Heart right ventricle (tissue), 16 donors: ENCODE measurements around the gene LENEP. TPM values are rescaled to one million over a fixed set of nuclear protein-coding genes. Genes with fewer than 3 reads are reported as not detected.
A peak's percentile ranks its signal among the peaks of the same experiment; 100 is the strongest.

Experiments used
- ATAC-seq, 8 donors: fragments of 200-7000 bp; cut with Tn5 transposase; one replicate each; pipeline ENCODE4 v1.9.1; 2020; ENCODE audit warnings: mild to moderate bottlenecking in 8 of 8, moderate library complexity in 8 of 8, moderate number of reproducible peaks in 1 of 8
- DNase-seq, 2 donors: peaks; one replicate each; pipeline ENCODE4 v3.0.0-alpha.2; 2020
- H3K27ac ChIP-seq, 10 donors: fragments of 200-600 bp; sonication (generic) in 2 of 10; one replicate each; pipeline versions ENCODE4 v1.5.0 to v1.8.0; 2020 to 2022; ENCODE audit warnings: mild to moderate bottlenecking in 3 of 10
- H3K27me3 ChIP-seq, 7 donors: fragments of 200-600 bp; one replicate each; pipeline ENCODE4 v1.8.0; 2021 to 2022; ENCODE audit warnings: mild to moderate bottlenecking in 2 of 7
- H3K36me3 ChIP-seq, 9 donors: fragments of 200-600 bp; sonication (generic) in 1 of 9; one replicate each; pipeline versions ENCODE4 v1.5.0 to v1.8.0; 2020 to 2022; ENCODE audit warnings: mild to moderate bottlenecking in 2 of 9
- H3K4me1 ChIP-seq, 9 donors: fragments of 200-600 bp; sonication (generic) in 1 of 9; one replicate each; pipeline versions ENCODE4 v1.5.0 to v1.8.0; 2020 to 2022; ENCODE audit warnings: mild to moderate bottlenecking in 4 of 9
- H3K4me3 ChIP-seq, 10 donors: fragments of 200-600 bp; sonication (generic) in 2 of 10; one replicate each; pipeline versions ENCODE4 v1.5.0 to v1.8.0; 2020 to 2022; ENCODE audit warnings: mild to moderate bottlenecking in 7 of 10, moderate library complexity in 2 of 10
- H3K9me3 ChIP-seq, 11 donors: fragments of 200-600 bp in 10 of 11; sonication (generic) in 2 of 11; one replicate each; pipeline versions ENCODE4 v1.5.0 to v1.8.0; 2013 to 2022; ENCODE audit warnings: mild to moderate bottlenecking in 2 of 11, control low read depth in 1 of 11, moderate library complexity in 1 of 11
- CTCF ChIP-seq, 9 donors: fragments of 200-600 bp; sonication (generic) in 2 of 9; IDR thresholded peaks; one replicate each; pipeline versions ENCODE4 v1.5.0 to v1.8.0; 2021 to 2022; ENCODE audit warnings: antibody characterized with exemption in 9 of 9, mild to moderate bottlenecking in 5 of 9, moderate library complexity in 1 of 9
- WGBS, 2 donors: extraction: QIAGEN DNeasy Blood & Tissue Kit; methylation state at CpG; one replicate each; pipeline ENCODE4 v1.1.7; 2013; ENCODE audit warnings: inconsistent platforms in 1 of 2; 5-methylcytosine and 5-hydroxymethylcytosine counted together
- intact Hi-C, 10 donors: fragments of 100-400 bp; cut with DNase I; formaldehyde crosslinking; loops; one replicate each; pipeline versions ENCODE4 v1.11.1 to v1.14.2; 2022
- polyA plus RNA-seq, 2 donors: library from polyadenylated mRNA; stranded (reverse); fragments of 200-250 nt; gene quantifications; one replicate each; pipeline ENCODE4 v1.2.3, GENCODE V29; 2013
- total RNA-seq, 10 donors: library from RNA; stranded (reverse); fragmentation: NEBNext Ultra II Directional in 3 of 10; extraction: Animal tissue kit (Norgen Biotek cat#: 25700) in 3 of 10; gene quantifications; one replicate each; pipeline versions ENCODE4 v1.2.1 to v1.2.4, GENCODE V29; 2021 to 2023
- donor health status: Arrhythmogenic right ventricular cardiomyopathy.
- donor health status: ischemic (EF 13 %, LVEDD 7.1; RV severe dilation, severe dysfunction).
- donor health status: healthy with polysubstance abuse.
- donor health status: DM: no; HTN: yes; CAD: no.
- donor health status: DM: no; HTN: no; CAD: no.
- donor health status: ischemic (EF 25% LVEDD 6.9; RV normal size, moderate dysfunction).
- donor health status: ischemic (EF 25% LVEDD 5.7; RV mildly dilated, moderate dysfunction).
- donor health status: healthy.
- donor health status: DM: yes; HTN: yes; CAD: no.
- donor health status: Ischemic cardiomyopathy.
- donor health status: ischemic (EF 35%, LVEDD 5.7; RV mildly dilated, moderate dysfunction).
- donor health status: nonischemic (EF 11% LVEDD 7.7; RV severe dilation, severe dysfunction).
- donor health status: DM: yes; HTN: yes; CAD: no.
- donor health status: PGD.
- donor health status: ischemic (EF 29% LVEDD 5.4; RV normal size, mild dysfunction).
- donor health status: nonischemic (EF 23%, LVEDD 6.1; RV moderate dilation, normal function).

The LENEP gene
- total and polyA plus RNA-seq, 12 donors: not detected

GRCh38 chr1:154996966-154997701 is 3.7 kb downstream of the LENEP start:
- TF ChIP-seq CTCF (IDR thresholded peaks at IDR 0.05): no peak
- DNase-seq: no peak
- H3K27me3 ChIP-seq: no peaks in the 10 kb centered on the region
- H3K4me1 ChIP-seq: peaks cover 8 to 51% (median 18%) of the 10 kb centered on the region in 9 donors
- ATAC-seq: no peak
- H3K27ac ChIP-seq: no peak overlapping the region
- 83 to 85% methylated on average over 15 of the region's 15 CpGs for WGBS, 2 donors
- intact Hi-C loops: loop anchor here in 6 of 10 donors (5.0 kb wide), 1 partner anchor 35 kb away; the partner anchor contains the start of gene PYGO2 (in 6 of the 6)
- H3K9me3 ChIP-seq: no peaks in the 10 kb centered on the region
- H3K36me3 ChIP-seq: peaks cover 0 to 9% (median 0%) of the 10 kb centered on the region in 9 donors
- no peak overlapping the region for H3K4me3 ChIP-seq

- Histone ChIP-seq H3K4me3 (no peak overlapping the region), H3K27me3 (no peaks in the 10 kb centered on the region), H3K9me3 (no peaks in the 10 kb centered on the region), H3K36me3 (peaks cover 0 to under 1% (median 0%) of the 10 kb centered on the region in 9 donors), H3K4me1 (peaks cover 8 to 51% (median 18%) of the 10 kb centered on the region in 9 donors), H3K27ac (no peak overlapping the region)
- ATAC-seq: no peak
- no peak for TF ChIP-seq CTCF (IDR thresholded peaks at IDR 0.05)
- intact Hi-C loops: loop anchor here in 6 of 10 donors (2.0 to 5.0 kb wide), 2 partner anchors 15 to 36 kb away; partner anchors contain the start of genes PYGO2 (in 6 of the 6) and FLAD1 (in 1 of the 6)
- 73 to 84% methylated on average over 15 to 16 of the region's 16 CpGs for WGBS, 2 donors
- no peak for DNase-seq
Measured at GRCh38 chr1:154998201-154998780, 4.9 kb downstream of the LENEP start.

GRCh38 chr1:154998818-154999570 is 5.6 kb downstream of the LENEP start:
- Histone ChIP-seq H3K4me1 (peaks cover 10 to 52% (median 21%) of the 10 kb centered on the region in 9 donors), H3K27ac (peak overlapping the region in 9 of 10 donors; percentile 10 to 98 (median 95)), H3K36me3 (no peaks in the 10 kb centered on the region), H3K27me3 (no peaks in the 10 kb centered on the region), H3K9me3 (no peaks in the 10 kb centered on the region), H3K4me3 (peak overlapping the region in 9 of 10 donors; percentile 50 to 97 (median 91))
- intact Hi-C loops: loop anchor here in 6 of 10 donors (2.0 to 5.0 kb wide), 2 partner anchors 16 to 37 kb away; partner anchors contain the start of genes PYGO2 (in 6 of the 6) and FLAD1 (in 1 of the 6)
- ATAC-seq (no peak), DNase-seq (peak; percentile 69 to 77)
- TF ChIP-seq CTCF (IDR thresholded peaks at IDR 0.05): peak; percentile 64 to 90 (median 80)
- 12% methylated on average over 40 of the region's 40 CpGs for WGBS, 2 donors
